Activated CD4-positive, CD25-positive, alpha-beta regulatory T cell treated with anti-CD3 and anti-CD28 coated beads, Interleukin-2, amount 50 U/mL, for 24 hours (primary cell): ENCODE data around the gene SYVN1.
"Not testable (repeated sequence)": the region's sequence is repeated elsewhere in the genome, so short reads cannot be mapped to it uniquely, and the experiment has no call there.

Source experiments
- ATAC-seq, 2 donors: fragments of 150-1000 bp; cut with Tn5 transposase; one replicate each; pipeline ENCODE4 v1.10.0; 2021; ENCODE audit warnings: mild to moderate bottlenecking in 1 of 2, moderate library complexity in 1 of 2

SYVN1 gene

DNA sequence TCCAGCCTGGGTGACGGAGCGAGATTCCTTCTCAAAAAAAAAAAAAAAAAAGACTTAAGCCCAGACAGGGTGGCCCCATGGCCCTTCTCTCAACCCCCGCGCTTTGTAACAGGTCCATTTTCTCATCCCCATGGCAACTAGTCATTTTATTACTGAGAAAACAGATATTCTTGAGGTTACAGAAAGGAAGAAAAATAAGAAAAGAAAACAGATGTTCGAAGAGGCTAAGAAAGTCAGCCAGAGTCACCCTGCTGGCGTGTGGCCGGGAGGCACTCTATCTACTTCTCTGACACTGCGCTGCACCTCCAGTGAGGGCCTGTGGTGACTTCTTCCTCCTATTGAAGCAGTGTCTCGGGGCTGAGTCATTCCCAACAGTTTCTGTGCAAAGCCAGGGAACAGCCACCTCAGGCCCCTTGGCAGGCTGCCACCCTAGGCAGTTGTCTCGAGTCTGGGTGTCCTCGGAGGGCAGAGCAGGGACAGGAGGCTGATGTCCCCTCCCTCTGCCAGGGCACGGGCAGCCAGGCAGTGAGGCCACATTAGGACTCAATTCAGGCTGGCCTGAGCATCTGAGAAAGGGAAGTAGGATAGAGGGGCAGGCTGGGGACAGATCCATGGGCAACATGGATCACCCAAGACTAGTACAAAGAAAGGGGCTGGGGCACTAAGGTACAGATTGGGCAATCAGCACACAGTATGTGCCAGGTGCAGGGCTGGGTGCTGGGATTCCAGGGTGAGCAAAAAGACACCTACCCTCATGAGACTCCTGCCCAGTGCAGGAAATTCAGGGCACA, 16.4 kb upstream of the SYVN1 start:
- peak; percentile 56 to 76 for ATAC-seq

DNA sequence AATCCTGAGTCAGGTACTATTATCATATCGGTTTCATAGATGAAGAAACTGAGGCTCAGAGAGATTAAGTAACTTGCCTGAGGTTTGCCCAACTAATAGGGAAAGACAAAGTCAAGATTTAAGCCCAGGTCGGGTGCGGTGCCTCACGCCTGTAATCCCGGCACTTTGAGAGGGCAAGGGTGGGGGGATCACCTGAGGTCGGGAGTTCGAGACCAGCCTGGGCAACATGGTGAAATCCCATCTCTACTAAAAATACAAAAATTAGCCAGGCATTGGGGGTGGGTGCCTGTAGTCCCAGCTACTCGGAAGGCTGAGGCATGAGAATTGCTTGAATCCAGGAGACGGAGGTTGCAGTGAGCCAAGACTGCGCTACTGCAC, 15.8 kb upstream of the SYVN1 start:
- not testable (repeated sequence) for ATAC-seq

DNA sequence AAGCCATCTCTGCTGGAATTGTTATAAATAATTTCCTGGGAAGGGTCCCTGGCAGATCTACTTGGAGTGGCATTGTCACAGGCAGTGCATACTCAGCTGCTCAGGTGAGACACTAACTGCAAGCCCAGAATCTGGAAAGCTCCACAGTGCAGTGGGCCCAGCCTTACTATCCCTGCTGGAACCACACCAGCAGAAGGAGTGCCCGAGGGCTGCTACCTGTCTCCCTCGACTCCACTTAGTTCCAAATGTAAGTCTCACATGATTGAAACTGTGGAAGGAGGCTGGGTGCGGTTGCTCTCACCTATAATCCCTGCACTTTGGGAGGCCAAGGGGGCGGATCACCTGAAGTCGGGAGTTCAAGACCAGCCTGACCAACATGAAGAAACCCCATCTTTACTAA, 14.3 kb upstream of the SYVN1 start:
- no peak for ATAC-seq

DNA sequence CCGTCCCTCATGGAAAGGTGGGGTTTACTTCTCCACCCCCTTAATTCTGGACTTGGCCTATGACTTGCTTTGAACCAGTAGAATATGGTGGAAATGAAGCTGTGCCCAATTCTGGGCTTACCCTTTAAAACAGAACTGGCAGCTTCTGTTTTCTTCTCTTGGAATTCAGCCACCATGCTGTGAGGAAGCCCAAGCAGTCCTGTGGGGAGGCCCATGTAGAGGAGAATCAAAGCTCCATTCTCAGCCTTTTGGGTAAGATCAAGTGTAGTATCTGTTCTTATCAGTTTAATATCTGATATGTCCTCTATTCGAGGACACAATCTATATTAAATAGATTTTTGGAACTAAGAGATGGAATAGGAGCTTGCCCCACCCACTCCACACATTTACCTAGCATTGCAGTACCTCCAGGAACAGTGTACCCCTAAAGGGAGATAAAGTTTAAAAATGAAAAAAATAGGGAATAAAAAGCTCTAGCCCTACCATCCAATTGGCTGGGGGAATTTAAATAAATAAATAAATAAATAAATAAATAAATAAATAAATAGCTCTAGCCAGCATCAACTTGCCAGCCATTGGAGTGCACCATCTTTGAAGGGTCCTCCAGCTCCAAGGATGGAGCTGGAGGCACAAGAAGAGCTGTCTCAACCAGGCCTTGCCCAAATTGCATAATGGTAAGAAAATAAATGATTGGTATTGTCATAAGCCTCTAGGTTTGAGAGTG, 13.2 kb upstream of the SYVN1 start:
- no peak for ATAC-seq

DNA sequence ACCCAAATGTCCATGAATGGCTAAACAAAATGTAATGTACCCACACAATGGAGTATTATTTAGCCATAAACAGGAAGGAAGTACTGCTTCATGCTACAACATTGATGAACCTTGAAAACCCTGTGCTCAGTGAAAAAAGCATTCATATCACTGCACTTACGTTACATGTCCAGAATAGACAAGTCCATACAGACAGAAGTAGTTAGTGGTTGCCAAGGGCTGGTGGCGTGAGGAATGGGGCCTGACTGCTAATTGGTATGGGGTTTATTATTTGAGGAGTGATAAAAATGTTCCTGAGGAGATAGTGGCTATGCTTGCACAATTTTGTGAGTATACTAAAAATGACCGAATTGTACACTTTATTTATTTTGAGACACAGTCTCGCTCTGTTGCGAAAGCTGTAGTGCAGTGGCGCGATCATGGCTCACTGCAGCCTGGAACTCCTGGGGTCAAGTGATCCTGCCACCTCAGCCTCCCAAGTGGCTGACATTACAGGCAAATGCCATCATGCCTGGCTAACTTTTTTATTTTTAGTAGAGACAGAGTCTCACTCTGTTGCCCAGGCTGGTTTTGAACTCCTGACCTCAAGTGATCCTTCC, 7.7 kb upstream of the SYVN1 start:
- no peak for ATAC-seq

DNA sequence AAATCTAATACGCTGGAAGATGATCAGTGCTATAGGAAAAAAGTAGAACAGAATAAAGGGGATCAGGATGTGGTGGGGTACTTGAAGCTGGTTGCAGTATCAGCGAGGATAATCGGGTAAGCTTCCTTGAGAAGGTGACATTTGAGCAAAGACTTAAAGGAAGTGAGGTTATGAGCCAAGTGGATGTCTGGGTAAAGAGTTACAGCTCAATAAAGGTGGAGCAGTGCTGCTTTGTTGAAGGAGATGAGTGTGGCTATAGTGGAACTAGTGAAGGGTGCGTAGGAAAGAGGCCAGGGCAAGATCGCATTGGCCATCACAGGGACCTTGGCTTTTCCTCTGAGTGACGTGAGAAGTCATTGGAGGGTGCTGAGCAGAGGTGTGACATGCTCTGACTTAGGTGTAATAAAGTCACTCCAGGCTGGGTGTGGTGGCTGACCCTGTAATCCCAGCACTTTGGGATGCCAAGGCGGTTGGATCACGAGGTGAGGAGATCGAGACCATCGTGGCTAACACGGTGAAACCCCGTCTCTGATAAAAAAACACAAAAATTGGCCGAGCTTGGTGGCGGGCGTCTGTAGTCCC, 2.3 kb upstream of the SYVN1 start:
- ATAC-seq: no peak

DNA sequence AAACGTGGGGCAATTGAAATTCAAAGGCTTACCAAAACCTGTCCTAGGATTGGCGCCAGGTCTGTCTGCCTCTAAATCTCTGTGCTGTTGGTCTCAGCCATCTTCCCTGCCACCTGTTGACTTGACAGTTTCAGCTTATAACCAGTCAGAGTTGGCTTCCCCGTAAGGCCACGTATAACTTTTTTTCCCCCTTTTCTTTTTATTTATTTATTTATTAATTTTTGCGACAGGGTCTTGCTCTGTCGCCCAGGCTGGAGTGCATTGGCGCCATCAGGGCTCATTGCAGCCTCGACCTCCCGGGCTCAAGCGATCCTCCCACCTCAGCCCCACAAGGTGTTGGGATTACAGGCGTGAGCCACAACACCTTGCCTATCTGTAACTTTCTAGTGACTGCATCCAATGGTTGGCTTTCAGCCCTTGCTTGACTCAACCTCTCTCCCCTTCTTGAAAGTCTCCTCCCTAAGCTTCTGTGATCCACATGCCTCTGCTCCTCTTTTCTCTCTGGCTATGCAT, 1.4 kb upstream of the SYVN1 start:
- no peak for ATAC-seq

DNA sequence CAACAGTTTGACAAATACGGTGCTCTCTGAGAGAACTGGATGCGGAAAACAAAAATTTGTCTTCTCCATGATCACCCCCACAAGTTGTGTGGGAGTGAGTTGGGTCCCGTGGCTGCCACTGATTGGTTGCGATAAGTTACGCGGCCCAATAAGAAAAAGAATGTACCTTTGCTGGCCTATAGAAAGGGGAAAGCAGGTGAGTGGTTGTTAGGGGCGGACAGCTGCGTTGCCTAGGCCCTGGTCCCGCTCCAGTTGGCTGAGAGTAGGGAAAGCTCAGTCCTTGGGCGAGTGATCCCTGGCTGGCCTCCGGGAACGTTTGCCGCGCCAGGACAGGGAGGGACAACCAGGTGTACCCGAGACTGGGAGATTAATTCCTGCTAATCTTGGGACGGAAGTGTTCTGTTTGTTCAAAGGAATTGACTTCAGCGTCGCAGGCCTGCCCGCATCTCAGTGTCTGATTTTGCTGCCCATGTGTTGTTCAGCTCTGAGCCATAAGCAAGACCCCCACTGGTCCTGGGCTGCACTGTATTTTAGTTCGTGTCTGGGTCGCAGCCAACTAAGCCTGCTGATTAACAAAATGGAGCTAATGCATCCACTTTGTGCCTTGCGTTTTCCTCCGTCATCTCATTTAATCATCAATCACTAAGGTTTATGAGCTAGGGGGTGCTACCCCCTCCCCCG, 773 bp upstream of the SYVN1 start:
- ATAC-seq: peak; percentile 87 to 90

DNA sequence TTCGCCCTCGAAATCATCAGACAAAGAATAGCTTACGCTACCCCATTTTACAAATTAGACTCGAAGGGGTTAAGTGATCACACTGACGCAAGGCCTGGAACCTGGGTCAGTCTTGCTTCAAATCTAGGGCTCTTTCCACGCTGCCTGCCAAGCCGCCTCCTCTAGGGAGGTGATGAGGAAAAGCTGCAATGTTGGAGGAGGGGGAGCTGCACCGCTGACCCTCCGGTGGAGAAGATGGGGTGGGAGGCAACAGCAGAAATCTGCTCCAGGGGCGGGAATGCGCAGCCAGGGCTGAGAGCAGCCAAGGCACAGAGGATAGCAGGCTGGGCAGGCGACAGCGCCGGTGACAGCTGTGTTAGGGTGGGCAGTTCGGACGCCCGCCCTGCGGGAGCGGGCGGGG, 595 bp downstream of the SYVN1 start:
- no peak for ATAC-seq

DNA sequence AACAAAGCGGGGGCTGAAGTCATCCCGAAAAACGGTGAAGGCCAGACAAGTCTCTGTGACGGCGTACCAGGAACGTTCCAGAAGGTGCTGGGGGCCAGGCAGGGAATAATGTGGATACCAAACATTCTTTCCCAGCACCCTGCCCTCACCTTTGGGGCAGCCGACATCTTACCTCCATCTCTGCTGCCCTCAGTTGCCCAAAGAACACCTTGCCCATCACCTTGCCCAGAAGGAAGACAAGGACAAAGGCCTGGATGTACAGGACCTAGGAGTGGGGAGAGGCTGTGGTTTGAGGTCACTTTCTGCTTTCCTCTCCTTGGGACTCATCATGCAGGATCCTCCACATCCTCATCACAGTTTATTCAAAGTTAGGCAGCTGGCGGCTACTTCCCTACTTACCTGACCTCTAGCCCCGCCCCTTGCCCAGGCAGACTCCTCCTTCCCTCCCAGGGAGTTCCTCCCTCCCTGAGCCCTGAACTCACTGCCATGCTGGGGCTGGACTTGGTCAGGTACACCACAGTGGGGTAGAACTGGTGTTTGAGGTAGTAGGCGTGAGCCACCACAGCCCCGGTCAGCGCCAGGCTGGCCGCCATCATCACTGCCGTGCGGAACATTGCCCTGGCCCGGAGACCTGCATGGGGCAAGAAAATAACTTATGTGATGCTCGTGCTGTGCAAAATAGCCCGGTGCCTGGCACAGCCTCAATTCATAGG, 1.2 kb downstream of the SYVN1 start:
- no peak for ATAC-seq

DNA sequence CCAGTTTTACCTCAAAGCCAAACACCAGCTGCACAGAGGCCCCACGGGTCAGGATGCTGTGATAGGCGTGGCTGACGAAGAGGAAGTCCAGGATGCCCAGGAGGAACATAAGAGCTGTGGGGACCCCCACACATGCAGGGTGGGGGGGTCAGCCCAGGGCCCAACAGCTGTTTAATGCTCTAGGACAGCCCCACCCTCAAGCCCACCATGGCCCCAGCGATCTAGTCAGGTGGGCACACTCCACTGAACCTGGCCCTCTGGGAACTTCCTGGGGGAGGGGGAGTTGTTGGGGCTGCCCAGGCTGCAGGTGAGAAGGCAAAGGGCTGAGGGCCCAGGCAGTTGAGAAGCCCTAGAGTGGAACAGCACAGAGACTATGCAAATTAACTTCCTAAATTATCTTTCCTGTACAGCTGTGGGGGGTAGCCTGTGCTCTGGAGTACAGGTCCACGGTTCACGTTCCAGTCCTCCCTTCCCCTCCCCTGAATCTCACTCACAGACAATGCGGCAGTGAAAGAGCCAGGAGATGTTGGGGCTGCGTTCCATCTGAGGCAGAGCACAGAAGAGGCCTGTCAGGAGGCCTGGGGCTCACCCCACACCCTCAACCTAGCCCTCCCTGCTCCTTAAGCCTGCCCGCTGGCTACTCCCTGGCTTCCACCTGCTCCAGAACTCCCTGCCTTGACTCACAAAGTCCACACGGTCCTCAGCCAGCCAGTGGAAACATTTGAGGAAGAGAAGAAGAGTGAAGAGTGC, 1.9 kb downstream of the SYVN1 start:
- ATAC-seq: no peak

DNA sequence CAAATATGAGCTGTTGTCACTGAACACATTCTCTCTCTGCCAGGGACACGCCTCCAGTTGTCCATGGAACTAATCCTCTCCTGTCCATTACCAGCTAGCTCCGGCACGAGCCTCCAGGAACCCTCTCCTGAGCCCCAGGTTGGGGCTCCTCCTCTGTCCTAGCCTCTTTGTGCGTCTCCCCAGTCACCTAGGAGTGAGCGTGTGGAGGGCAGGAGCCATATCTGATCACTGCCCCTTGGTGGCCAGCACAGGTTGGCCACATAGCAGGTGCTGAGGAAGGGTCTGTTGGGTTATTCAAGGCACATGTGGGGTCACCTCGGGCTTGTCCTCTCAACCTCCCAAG, 2.5 kb downstream of the SYVN1 start:
- ATAC-seq: no peak

DNA sequence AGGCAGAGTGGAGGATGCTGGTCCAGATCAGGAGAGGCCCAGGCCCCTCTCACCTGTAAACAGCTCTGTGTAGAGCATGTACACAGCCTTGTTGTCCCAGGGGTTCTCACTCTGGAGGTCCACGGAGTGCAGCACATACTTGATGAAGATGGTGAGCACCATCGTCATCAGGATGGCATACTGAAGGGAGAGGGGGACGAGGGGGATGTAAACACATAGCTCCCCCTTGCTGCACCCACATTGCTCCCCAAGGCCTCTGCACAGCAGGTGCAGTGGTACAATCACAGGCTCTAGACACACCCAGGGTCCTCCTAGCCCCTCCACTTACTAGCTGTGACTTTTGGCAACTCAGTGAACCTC, 2.9 kb downstream of the SYVN1 start:
- no peak for ATAC-seq

DNA sequence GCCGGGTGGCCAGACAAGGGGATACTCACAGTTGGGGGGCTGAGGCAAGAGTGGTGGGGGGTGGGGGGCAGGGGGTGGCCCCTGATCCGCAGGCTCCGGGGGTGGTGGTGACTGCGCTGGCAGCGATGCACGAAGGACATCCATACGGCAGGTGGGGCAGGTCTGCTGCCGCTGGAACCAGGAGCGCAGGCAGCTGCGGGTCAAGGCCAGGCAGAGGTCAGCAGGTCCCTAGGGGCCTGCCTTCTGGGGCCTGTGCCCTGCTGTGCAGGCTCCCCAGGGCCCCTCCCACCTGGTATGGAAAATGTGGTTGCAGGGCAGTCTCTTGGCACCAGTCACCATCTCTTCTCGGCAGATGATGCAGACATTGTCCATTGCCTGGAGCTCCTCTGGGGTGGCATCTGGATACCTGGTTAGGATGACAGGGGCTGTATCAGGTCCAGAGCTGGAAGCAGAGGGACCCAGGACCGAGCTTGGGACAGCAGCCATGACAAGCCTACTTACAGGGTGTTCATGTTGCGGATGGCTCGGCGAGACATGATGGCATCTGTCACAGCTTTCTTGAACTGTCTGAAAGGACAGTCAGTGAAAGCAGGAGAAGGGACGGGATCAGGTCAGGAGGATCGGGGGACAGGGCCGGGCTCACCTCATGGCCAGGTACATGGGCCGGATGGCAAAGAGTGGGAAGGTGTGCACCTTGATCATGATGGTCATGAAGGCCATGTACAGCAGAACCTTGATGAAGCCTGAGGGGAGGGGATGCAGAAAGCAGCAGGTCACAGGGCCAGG, 3.5 kb downstream of the SYVN1 start:
- ATAC-seq: no peak

DNA sequence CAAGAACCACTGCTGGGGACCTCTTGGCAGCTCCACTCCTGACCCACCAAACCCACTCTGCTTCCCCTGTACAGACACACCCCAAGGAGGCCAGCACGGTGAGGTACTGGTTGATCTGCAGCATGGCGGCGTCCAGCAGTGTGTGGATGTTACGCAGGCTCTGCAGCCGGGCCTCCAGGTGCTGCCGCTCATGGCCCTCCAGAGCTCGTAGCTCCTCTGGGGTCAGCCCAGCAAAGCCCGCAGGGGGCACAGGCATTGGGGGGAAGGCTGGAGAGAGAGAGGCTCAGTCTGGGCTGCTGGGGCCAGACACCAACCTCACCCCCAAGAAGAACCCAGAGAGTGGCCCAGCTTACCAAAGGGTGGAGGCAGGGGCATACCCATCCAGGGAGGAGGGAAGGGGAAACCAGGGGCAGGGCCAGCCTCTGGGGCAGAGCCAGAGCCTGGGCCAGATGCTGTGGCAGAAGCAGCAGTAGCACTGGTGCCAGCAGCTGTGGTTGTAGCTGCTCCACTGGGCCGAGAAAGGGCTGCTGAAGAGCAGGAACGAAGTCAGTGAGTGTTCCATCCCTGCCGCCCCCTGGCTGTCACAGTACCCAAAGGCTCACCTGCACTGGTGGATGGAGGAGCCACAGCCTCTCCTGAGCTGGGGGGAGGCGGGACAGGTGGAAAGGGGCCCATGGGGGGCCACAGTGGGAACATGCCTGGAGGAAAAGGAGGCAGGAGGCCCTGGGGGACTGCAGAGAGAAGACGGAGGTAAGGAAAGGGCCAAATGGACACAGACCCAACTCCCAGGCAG, 4.5 kb downstream of the SYVN1 start:
- ATAC-seq: no peak

DNA sequence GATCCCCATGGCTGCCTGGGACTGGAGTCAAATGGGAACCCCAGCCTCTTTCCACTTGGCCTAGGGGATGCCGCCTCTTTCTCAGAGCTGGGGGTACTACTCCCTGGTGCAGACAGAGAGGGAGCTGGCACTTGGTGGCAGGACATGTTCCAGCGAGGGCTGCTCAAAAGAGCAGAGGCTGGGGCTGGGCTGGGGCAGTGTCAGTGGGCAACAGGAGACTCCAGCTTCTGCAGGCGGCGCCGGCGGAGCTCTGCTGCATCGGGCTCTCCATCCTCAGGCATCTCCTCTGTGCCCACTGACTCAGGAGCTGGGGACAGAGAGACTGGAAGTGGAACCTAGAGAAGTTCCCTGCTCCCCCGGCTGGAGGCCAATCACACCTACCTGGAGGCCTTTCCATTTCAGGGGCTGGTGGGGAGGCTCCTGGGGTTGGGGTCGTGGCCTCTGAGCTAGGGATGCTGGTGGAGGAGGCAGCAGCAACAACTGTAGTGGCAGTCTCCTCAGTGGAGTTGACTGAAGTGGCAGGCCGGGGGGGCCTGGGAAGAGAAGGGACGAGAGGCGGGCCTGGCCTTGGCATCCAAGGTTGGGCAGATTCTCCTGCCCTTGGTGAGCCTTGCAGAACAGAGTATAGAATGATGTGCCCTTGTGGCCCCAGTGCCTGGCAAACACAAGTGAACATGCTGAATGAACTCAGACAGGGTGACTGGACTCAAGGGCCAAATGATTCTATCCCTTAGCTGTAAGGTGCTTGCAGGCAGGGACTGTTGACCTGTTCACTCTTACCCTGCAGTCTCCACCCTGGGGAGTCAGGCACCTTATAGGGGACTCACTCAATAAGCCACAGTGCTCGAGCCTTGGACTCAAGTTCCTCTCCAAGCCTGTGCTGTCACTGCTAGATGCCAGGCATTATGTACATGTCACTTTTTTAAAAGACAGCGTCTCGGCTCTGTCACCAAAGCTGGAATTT, 5.9 kb downstream of the SYVN1 start:
- no peak for ATAC-seq

DNA sequence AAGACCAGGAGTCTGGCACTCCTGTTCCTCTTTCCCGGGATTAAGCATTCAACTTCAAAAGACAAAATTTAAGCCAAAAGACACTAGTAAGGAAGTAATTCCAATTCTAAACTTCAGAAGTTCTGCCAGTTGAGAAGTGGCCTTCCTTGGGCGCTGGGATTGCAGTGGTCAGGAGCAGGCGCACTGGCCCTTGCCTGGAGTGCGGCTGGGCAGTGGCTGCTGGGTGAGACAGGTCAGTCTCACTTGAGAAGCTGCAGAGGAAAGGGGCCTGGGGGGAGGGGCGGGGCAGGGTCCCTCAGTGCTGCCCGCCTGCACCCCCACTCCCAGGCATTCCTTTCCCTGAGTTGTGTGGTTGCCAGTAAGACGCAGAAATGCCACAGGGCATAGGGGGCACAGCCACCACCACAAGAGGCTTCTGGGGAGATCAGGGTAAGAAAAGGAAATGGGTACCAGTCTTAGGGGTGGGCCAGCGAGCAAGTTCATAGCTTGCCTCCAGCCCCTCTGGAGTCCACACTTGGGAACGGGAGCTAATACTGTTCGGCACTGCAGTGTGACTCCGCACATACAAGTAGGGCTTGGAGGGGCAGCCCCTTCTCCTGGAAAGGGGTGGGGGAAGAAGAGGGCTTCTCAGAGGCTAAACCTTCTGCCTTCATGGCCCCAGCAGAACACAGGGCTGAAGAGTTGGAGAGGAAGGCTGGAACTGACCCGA, 6.7 kb downstream of the SYVN1 start:
- no peak for ATAC-seq
